SKM-1 (cell line): ENCODE measurements around the gene OTOA.
"Not testable (repeated sequence)": the region's sequence is repeated elsewhere in the genome, so short reads cannot be mapped to it uniquely, and the experiment has no call there.

Experiments
- DNase-seq: peaks from one replicate; lab custom pipeline; 2025; ENCODE audit not compliant: unreplicated experiment; lab: John Stamatoyannopoulos, UW

Gene OTOA

DNA sequence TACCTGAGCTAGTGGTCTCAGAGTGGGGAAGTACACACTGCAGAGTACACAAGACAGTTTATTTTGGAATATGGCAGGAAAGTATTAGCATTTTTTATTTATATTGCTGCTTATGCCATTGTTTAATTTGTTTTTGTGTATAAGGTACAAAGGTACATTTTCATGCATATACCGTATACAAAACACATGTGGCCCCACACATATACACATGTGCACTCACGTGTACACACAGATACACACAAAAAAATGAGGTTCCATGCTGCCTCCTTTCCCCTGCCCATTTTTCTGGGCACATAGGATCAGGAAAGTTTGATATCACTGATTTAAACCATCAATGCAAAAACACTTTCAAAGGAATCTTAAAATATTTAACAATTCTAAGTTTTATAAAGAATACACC, 24.3 kb upstream of the OTOA start:
- DNase-seq: no peak

DNA sequence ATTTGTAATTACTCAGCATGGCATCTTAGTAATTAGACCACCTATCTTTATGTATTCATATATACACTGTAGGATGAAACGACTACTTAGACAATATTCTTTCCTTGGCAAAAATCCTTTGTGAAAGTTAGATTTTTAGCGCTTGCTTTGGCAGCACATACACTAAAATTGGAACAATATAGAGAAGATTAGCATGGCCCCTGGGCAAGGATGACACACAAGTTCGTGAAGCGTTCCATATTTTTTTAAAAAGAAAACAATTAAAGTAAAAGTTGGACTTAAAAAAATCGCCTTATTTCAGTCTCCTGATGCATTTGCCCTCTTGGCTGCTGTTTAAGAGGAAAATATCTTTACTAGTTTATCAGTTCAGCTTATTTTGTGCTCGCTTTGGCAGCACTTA, 21.9 kb upstream of the OTOA start:
- DNase-seq: no peak

GRCh38 chr16:21642861-21643260, 20.9 kb upstream of the OTOA start:
- no peak for DNase-seq

DNA sequence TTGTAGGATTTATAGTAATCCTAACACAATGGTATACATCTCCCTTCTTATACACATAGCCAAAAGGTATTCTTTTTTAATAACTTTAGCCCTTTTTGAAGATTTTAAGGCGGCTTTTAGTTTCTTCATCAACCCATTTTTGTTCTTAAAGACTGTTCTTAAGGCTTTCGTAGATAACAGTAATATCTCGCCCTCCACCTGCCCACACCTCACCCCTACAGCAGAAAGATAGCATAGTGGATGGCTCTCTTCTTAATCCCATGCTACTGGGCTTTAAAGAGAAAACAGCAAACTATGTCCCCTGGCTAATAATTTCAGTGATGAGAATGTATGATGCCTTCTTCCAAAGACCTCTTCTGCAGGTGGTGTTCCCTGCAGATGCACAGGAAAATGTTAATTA, 20.0 kb upstream of the OTOA start:
- DNase-seq: no peak

DNA sequence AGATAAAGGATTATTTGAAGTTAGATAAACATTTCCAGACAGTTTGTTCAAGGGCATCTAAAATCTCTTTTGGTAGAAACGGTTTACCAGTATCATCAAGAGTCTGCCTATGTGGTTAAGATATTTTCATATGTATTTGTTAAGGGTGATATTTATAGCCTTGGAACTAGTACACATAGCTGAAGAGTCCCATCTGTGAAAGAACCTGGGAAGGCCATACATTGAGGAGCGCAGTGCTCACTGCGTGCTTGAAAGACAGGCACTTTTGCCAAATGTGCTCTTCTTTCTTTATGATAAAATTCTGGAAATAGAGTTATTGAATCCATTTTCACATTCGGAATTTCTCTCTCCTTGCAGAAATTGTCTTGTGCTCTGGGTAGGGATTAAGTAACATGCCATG, 19.1 kb upstream of the OTOA start:
- DNase-seq: no peak

DNA sequence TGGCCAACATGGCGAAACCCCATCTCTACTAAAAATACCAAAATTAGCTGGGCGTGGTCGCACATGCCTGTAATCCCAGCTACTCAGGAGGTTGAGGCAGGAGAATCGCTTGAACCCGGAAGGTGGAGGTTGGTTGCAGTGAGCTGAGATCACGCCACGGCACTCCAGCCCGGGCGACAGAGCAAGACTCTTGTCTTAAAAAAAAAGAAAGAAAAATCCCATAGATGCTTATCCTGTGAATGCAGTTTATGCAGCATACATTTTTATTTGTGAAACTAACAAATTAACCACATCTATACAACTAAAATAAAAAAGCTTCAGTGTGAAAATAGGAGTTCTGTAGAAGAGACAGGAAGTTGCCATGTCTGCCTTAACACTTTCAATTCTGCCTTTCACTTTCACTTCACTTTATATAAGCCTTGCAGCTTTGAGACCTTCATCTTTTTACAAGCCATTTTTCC, 18.5 kb upstream of the OTOA start:
- no peak for DNase-seq

DNA sequence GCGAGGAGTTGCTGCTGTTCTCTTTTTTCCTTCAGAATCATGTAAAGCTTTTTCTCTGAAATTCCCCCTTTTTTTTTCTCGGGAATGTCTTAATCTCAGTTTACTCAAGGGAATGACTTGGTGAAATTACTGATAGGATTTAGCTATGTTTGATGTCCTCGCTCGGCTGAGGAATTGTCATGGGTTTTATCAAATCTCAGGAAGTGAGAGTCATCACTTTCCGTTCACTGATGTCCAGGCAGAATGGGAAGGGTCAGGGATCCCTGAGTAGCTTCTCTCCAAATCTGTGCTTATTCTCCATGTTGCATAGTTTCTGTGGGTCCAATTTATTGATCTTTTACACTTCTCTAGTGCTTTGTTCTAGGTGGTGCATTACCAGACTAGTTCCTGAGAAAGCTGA, 17.7 kb upstream of the OTOA start:
- no peak for DNase-seq

GRCh38 chr16:21646721-21647561, 16.8 kb upstream of the OTOA start:
- no peak for DNase-seq

DNA sequence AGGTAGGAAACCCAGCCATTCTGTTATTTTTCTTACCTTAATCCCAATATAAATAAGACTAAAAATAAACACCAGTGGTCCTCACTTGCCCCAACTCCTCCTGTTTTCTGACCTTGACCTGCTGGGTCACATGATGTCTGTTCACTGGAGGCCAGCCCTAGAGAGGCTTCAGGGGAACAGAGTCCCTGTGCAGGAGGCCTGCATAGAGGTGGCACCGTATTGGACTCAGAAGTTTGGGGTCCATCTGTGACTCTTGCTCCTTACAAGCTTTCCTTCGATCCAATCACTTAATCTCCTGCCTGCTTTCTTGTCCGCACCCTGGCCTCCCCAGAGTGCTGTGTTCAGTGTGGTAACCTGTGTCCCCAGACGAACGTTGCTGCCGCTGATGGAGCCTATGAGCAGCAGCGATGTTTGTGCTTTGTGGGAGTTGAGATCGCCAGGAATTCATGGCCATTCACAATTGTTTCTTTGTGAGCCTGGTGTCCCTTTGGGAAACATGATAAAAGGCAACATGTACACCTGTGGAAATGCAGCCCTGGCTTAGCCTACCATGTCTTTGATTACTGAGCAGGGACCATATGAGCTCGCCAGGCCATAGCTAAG, 16.1 kb upstream of the OTOA start:
- DNase-seq: no peak

- not testable (repeated sequence) for DNase-seq
Observed at GRCh38 chr16:21649826-21650406, 13.9 kb upstream of the OTOA start.

- DNase-seq: peak; percentile 11
Observed at GRCh38 chr16:21650521-21650920, 13.2 kb upstream of the OTOA start.

- no peak for DNase-seq
Observed at GRCh38 chr16:21651515-21651914, 12.3 kb upstream of the OTOA start.

- no peak for DNase-seq
Observed at GRCh38 chr16:21652453-21652852, 11.3 kb upstream of the OTOA start, which contains the start of gene IGSF6. TSS of gene IGSF6 (minus strand) at chr16:21652608. CDS start at chr16:21652598, 10 bp downstream.

DNA sequence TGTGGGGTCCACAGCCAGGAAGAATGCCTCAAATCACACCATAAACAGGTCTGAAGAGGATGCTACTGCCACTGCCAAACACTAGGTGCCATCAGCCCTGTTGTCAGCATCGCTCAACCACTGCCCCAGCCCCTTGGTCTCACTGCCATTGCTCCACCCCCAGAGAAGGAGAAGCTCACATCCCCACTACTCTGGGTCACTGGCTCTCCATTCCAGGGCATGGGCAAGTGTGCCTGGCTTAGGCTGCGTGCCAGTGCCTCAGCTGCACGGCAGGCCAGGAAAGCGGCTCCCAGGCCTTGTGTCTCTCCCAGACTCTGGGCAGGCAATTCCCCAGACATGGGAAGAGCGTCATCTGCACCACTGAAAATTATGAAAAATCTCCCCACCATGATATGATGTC, 10.2 kb upstream of the OTOA start:
- DNase-seq: no peak

DNA sequence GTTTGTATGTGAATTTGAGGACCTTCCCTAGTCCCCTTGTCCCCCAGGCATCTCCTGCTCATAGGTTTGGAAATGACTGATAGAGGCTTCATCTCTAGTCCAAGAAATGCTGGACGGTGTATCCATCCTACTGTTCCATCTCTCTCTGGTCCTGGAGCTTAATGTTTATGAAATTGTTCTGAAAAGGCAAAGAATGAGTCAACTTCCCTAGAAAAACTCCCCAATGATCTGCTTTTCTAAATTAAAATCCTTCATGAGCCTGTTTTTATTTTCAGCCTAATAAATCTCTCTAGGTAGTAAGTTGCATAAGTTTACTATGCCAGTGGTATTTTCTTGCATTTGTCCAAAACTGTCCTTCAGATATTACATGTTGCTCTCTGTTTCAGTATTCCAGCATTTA, 9.3 kb upstream of the OTOA start:
- no peak for DNase-seq

DNA sequence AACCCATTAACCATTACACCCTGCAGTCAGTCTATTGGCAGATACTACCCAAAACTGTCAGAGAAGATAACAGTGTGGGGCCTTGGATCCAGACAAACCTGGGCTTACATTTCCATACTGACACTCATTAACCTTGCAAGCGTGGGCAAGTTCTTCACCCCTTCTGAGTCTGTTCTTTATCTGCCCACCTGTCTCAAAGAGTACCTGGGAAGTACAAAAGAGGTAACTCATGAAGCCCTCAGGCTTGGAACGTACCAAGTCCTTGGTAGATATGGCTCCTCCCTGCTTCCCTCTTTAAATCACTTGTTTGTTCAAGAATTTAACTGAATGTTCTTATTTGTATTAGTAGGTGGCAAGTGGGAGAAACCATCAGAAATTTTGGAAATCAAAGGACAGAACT, 8.9 kb upstream of the OTOA start:
- no peak for DNase-seq

GRCh38 chr16:21656795-21657768, 6.7 kb upstream of the OTOA start:
- DNase-seq: peak; percentile 18

GRCh38 chr16:21659124-21659523, 4.6 kb upstream of the OTOA start:
- DNase-seq: no peak

DNA sequence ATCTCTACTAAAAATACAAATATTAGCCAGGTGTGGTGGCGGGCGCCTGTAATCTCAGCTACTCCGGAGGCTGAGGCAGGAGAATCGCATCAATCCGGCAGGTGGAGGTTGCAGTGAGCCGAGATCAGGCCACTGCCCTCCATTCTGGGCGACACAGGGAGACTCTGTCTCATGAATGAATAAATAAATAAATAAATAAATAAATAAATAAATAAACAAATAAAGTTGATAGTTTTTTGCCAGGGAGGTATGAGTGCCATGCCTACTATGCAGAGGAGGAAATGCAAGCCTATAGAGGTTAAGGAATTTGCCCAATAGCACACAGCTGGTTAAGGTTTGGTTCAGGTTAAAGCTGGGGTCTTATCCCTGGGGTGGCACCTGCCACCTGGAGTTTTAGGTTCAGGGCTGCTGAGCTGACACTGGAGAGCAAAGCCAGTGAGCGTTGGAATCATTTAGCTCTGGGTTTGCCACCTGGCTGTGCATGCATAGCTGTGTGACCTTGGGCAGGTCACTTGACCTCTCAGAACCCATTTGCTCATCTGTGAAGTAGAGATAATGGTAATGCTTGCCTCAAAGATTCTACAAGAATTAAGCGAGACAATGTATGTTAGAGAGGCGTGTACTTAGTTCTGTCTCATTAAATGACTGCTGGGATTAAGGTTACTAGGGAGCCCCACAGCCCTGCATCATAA, 1.2 kb downstream of the OTOA start:
- DNase-seq: no peak

- DNase-seq: no peak
Observed at GRCh38 chr16:21666772-21667171, 3.0 kb downstream of the OTOA start.
